GM18519 (cell line): ENCODE measurements around the gene ACSM6.
A peak's percentile ranks its signal among the peaks of the same experiment; 100 is the strongest.
"Not testable (repeated sequence)": the region's sequence is repeated elsewhere in the genome, so short reads cannot be mapped to it uniquely, and the experiment has no call there.

ENCODE experiments used
- ATAC-seq: cut with Tn5 transposase; IDR thresholded peaks from one replicate; pipeline ENCODE4 v1.9.1; 2021; ENCODE audit warnings: mild to moderate bottlenecking, moderate library complexity; ENCODE audit not compliant: unreplicated experiment, low FRiP score

ACSM6 gene

GRCh38 chr10:95214369-95214768 lies 20.3 kb downstream of the ACSM6 start:
- ATAC-seq, result no peak

GRCh38 chr10:95214793-95215192 lies 20.8 kb downstream of the ACSM6 start:
- peak; percentile 80 for ATAC-seq

- ATAC-seq, result no peak
Measured at GRCh38 chr10:95217476-95217875, 23.4 kb downstream of the ACSM6 start.

- no peak for ATAC-seq
Measured at GRCh38 chr10:95220539-95220938, 26.5 kb downstream of the ACSM6 start.

- ATAC-seq, result no peak
Measured at GRCh38 chr10:95221124-95221523, 27.1 kb downstream of the ACSM6 start.

- ATAC-seq, result no peak
Measured at GRCh38 chr10:95225136-95225535, 31.1 kb downstream of the ACSM6 start.

- not testable (repeated sequence) for ATAC-seq
Measured at GRCh38 chr10:95228934-95229723, 35.1 kb downstream of the ACSM6 start.

- no peak for ATAC-seq
Measured at GRCh38 chr10:95229724-95230627, 35.9 kb downstream of the ACSM6 start.

GRCh38 chr10:95230677-95231586 lies 36.9 kb downstream of the ACSM6 start:
- not testable (repeated sequence) for ATAC-seq

GRCh38 chr10:95233377-95234034 lies 39.5 kb downstream of the ACSM6 start:
- ATAC-seq, result no peak

- ATAC-seq, result no peak
Measured at GRCh38 chr10:95234951-95235350, 40.9 kb downstream of the ACSM6 start.

- ATAC-seq, result no peak
Measured at GRCh38 chr10:95235676-95236067, 41.6 kb downstream of the ACSM6 start.

GRCh38 chr10:95236068-95236903 lies 42.2 kb downstream of the ACSM6 start:
- ATAC-seq, result peak; percentile 99

GRCh38 chr10:95237376-95238170 lies 43.5 kb downstream of the ACSM6 start:
- ATAC-seq, result no peak

- ATAC-seq, result not testable (repeated sequence)
Measured at GRCh38 chr10:95240096-95240495, 46.1 kb downstream of the ACSM6 start.

GRCh38 chr10:95240811-95241210 lies 46.8 kb downstream of the ACSM6 start:
- no peak for ATAC-seq

GRCh38 chr10:95241533-95241932 lies 47.5 kb downstream of the ACSM6 start:
- no peak for ATAC-seq

GRCh38 chr10:95242581-95243317 lies 48.7 kb downstream of the ACSM6 start:
- ATAC-seq, result no peak
